ENCODE data around the gene ARPP21.

ARPP21 gene

GRCh38 chr3:35739964-35740527, 100.7 kb downstream of the ARPP21 start:
- in situ Hi-C loops (cut with MboI; ENCODE audit: low sequenced_read_pairs, unreplicated experiment), result no loop called here
- no peak for DNase-seq (ENCODE audit: low spot score)
- TF ChIP-seq CTCF (IDR thresholded peaks at IDR 0.05; ENCODE audit: borderline replicate concordance, control extremely low read depth, extremely low read depth, insufficient read depth, missing control alignments), result no peak

GRCh38 chr3:35743218-35743617, 103.9 kb downstream of the ARPP21 start:
- no peak for DNase-seq (ENCODE audit: low spot score)
- in situ Hi-C loops (cut with MboI; ENCODE audit: low sequenced_read_pairs, unreplicated experiment), result no loop called here
- no peak for TF ChIP-seq CTCF (IDR thresholded peaks at IDR 0.05; ENCODE audit: borderline replicate concordance, control extremely low read depth, extremely low read depth, insufficient read depth, missing control alignments)

- in situ Hi-C loops (cut with MboI; ENCODE audit: low sequenced_read_pairs, unreplicated experiment), result no loop called here
- DNase-seq (ENCODE audit: low spot score), result no peak
- TF ChIP-seq CTCF (IDR thresholded peaks at IDR 0.05; ENCODE audit: borderline replicate concordance, control extremely low read depth, extremely low read depth, insufficient read depth, missing control alignments), result no peak
These were observed 105.1 kb downstream of the ARPP21 start for GRCh38 chr3:35744419-35744818.

- no peak for TF ChIP-seq CTCF (IDR thresholded peaks at IDR 0.05; ENCODE audit: borderline replicate concordance, control extremely low read depth, extremely low read depth, insufficient read depth, missing control alignments)
- in situ Hi-C loops (cut with MboI; ENCODE audit: low sequenced_read_pairs, unreplicated experiment), result no loop called here
These were observed 106.0 kb downstream of the ARPP21 start for GRCh38 chr3:35745351-35745750.

GRCh38 chr3:35745802-35746484, 106.6 kb downstream of the ARPP21 start:
- TF ChIP-seq CTCF (IDR thresholded peaks at IDR 0.05; ENCODE audit: borderline replicate concordance, control extremely low read depth, extremely low read depth, insufficient read depth, missing control alignments), result no peak
- DNase-seq (ENCODE audit: low spot score), result no peak
- in situ Hi-C loops (cut with MboI; ENCODE audit: low sequenced_read_pairs, unreplicated experiment), result no loop called here

More at GRCh38 chr3:35745351-35745750, 106.0 kb downstream of the ARPP21 start:
- no peak for DNase-seq (ENCODE audit: low spot score)

- TF ChIP-seq CTCF (IDR thresholded peaks at IDR 0.05; ENCODE audit: borderline replicate concordance, control extremely low read depth, extremely low read depth, insufficient read depth, missing control alignments), result no peak
- in situ Hi-C loops (cut with MboI; ENCODE audit: low sequenced_read_pairs, unreplicated experiment), result no loop called here
- no peak for DNase-seq (ENCODE audit: low spot score)
These were observed 107.2 kb downstream of the ARPP21 start for GRCh38 chr3:35746492-35746891.

Measured in GM13976 (cell line).